OCI-M1 (cell line): ENCODE results near the gene PAFAH1B2.
"Not testable (repeated sequence)": the region's sequence is repeated elsewhere in the genome, so short reads cannot be mapped to it uniquely, and the experiment has no call there.

Source experiments
- DNase-seq: peaks from one replicate; lab custom pipeline; 2025; lab: John Stamatoyannopoulos, UW

Gene PAFAH1B2, protein sequence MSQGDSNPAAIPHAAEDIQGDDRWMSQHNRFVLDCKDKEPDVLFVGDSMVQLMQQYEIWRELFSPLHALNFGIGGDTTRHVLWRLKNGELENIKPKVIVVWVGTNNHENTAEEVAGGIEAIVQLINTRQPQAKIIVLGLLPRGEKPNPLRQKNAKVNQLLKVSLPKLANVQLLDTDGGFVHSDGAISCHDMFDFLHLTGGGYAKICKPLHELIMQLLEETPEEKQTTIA

DNA sequence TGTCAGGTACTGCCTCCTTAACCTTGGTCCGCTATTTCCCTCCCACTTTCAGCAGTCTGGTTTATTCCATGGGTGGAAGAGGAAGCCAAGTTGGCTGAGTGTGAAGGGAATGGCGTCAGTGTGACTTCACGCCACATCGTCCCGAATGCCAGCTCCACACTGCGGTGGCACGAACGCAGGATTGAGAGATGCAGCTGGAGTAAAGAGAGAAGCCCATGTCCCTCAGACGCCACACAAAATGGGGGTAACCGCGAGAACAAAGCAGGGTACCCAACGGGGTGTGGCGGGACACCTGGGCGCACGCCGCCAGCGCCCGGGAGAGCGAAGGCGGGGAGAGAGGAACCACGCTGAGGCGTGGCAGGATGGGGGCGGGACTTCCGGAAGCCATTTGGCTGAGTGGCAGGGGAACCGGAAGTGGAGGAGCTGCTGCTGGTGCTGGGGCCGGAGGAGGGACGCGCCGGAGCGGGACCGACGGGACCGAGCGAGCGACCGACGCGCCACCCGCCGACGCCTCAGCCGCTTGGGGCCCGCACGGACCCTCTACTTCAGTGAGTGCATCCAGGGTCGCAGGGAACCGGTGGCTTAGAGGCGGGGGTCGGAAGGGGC, at the start of gene PAFAH1B2:
Gene PAFAH1B2 (plus strand): TSS at position 417 of the 606 bp plus-strand sequence. CDS start 8,161 bp downstream, outside the sequence.
- DNase-seq, result peak; percentile 99

GRCh38 chr11:117094776-117095175, 49.3 kb upstream of the PAFAH1B2 start:
- DNase-seq, result no peak

DNA sequence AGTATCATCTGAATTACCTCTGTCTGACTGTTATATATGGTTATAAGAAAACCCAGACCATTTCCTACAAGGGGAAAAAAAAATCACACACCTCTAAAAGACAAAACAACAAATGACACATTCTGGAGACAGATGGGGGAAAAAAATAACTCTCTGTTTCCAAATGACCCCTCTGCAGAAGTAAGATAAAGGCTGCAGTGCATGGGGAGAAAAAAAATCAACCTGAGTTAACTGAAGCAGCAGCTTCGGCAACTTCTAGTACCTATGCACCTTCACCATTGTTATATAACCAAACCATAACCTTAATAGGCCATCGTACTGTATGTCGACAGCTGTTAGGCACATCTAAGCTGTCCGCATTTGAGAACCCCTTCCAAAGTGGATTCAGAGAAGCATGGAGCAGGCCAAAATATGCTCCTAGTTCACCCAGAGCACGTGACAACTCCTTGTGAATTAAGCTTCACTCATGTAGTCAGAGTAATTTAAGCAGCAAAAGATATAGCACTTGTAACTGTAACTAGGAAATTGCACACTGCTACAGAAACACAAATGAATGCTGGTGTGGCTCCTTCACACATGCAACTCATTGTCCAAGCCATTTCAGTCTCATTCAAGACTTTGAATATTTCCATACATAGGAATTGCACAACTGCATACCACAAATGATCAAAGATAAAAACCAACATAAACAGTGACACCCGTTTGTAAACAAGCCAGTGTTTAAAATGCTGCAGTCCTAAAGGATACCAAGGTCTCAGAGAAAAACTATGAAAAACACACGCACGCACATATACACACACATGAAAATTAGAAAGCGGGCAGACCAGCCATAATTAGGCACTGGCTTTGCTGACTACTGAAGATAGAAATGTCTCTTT, 48.6 kb upstream of the PAFAH1B2 start:
- peak; percentile 82 for DNase-seq

GRCh38 chr11:117096201-117096991, 47.7 kb upstream of the PAFAH1B2 start:
- DNase-seq, result peak; percentile 97

DNA sequence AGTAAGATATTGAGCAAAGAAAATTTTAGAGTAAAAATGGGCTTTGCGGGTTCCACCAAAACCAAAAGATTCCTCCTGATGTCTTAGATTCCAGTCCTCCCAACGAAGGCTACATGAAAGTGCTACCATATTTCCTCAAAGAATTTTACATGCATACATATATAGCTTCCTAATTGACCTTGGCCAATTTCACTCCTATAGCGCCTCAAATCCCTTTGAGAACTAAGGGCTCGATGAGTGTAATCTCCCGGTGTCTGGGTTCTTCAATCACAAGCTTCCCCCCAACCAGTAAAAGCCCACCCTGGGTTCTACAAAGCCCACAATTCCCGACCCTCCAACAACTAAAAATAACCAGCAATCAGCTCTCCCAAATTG, 47.1 kb upstream of the PAFAH1B2 start:
- DNase-seq, result no peak

- DNase-seq, result peak; percentile 75
These were observed 46.5 kb upstream of the PAFAH1B2 start for GRCh38 chr11:117097389-117098268.

- peak; percentile 98 for DNase-seq
These were observed 45.5 kb upstream of the PAFAH1B2 start, which contains the start of gene SIK3 for GRCh38 chr11:117098269-117099232. TSS of gene SIK3 (minus strand) at chr11:117098428. CDS start at chr11:117098415, 13 bp downstream.

DNA sequence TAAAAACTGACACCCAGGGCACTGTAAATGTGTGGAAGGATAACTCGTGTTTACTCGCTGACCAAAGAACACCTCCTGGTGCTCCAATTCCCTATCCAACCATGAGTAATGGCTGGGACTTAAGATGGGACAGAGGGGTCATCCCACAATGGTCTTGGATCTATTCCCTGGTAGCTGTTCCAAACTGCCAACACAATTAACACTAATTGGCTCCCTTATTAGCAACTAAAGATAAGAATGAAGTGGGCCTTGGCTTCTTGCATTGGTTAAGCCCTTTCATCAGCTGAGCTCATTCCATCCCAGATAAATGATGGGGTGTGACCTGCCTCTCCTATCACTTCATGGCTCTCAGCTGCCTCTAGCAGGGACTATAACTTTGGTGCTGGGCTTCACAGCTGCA, 44.4 kb upstream of the PAFAH1B2 start:
- DNase-seq, result no peak

DNA sequence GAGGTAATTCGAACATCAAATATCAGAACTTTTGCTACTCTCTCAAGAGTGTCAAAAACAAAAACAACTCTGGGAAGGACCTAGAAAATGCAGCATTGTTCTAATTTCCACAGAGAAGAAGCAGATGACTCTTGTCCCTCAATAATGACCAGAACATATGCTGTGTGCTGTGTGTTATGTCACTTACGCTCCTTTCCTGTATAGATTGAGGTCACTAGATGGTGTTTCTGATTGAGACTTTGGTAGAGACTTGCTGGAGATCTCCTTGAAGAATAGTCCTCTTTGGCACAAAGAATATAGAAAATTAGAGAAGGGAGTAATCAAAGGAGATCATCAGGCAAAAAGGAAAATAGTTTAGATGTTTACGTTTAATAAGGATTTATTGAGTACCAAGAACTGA, 43.5 kb upstream of the PAFAH1B2 start:
- no peak for DNase-seq

GRCh38 chr11:117107701-117108590, 36.1 kb upstream of the PAFAH1B2 start:
- no peak for DNase-seq

DNA sequence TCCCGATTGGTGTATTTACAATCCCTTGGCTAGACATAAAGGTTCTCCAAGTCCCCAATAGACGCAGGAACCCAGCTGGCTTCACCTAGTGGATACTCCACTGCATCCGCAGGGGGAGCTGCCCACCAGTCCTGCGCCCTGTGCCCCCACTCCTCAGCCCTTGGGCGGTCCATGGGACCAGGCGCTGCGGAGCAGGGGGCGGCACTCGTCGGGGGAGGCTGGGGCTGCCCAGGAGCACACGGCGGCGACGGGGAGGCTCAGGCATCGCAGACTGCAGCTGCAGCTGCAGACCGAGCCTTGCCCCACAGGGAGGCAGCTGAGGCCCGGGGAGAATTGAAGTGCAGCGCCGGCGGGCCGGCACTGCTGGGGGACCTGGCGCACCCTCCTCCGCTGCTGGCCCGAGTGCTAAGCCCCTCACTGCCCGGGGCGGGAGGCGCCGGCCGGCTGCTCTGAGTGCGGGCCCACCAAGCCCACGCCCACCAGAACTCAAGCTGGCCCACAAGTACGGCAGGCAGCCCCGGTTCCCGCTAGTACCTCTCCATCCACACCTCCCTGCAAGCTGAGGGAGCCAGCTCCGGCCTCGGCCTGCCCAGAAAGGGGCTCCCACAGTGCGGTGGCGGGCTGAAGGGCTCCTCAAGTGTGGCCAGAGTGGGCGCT, 33.7 kb upstream of the PAFAH1B2 start:
- no peak for DNase-seq

GRCh38 chr11:117112497-117112896, 31.6 kb upstream of the PAFAH1B2 start:
- DNase-seq, result not testable (repeated sequence)

- not testable (repeated sequence) for DNase-seq
These were observed 31.1 kb upstream of the PAFAH1B2 start for GRCh38 chr11:117112939-117113338.

GRCh38 chr11:117117681-117118080, 26.4 kb upstream of the PAFAH1B2 start:
- DNase-seq, result no peak

DNA sequence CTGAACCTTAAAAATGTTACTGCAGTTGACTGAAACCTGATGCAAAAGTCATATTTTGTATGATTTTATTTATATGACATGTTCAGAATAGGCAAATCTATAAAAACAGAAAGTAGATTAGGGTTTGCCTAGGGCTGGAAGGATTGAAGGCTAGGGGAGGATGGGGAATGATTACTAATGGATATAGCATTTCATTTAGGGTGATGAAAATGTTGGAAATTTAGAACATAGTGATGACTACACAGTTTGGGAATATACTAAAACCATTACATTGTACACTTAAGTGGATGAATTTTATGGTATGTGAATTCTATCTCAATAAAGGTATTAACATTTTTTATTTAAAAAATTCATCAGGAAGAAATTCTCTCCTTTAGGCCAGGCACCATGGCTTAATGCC, 22.9 kb upstream of the PAFAH1B2 start:
- DNase-seq, result no peak

DNA sequence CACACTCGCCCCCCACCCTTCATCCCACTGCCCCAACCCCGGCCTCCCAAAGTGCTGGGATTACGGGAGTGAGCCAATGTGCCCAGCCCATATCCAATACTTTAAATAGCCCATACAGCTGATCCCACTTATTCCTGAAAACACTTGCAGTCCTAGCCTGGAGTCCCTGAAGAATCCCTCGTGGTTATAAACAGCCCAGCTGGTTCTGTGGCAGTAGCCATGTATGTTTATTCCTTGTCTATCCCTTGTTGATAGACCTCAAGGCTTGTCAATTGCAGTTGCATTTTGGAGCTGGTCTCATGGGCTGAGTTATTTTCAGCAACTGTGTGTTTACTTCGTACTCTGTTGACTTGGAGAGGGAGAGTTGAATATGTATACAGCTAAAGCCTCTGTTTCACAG, 21.5 kb upstream of the PAFAH1B2 start:
- no peak for DNase-seq

DNA sequence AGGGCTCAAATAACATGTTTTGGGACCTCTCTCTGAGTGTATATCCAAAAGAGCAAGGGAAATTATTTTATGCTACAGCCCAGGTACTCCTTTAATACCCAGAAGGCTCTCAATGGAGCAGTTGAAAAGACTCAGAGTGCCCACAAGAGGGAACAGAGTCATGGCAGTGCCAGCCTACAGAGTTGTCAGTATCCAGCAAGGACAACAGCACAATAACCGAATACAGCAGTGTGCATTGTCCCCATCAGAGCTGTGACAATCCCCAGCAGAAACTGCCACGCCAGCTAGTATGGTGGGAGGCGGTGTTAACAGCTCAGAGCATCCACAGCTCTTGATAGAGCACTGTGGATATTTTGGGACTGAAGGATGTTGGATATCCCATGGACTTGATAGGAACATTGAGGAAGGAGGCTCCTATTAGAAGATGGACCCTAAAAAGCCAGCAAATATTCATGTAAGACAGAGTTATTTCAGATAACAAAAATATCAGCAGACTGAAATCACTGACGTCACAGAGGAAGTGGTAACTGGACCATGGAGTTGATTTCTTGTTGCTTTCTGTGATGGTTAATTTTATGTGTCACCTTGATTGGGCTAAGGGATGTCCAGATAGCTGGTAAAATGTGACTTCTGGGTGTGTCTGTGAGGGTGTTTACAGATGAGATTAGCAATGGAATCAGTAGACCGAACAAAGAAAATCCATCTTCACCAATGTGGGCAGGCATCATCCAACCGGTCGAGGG, 17.7 kb upstream of the PAFAH1B2 start:
- DNase-seq, result no peak
